Activated T-helper 2 cell treated with anti-CD3 and anti-CD28 coated beads, Interferon-gamma antibody, Interleukin-2, Interleukin-4, amounts not matched to agents 10 μg/mL and 5 μg/mL and 100 μg/mL, durations not matched to agents 14 hours and 24 hours and 36 hours (primary cell): Measurements from ENCODE around the gene XRCC3. TPM values are rescaled to one million over a fixed set of nuclear protein-coding genes. Genes with fewer than 3 reads are reported as not detected.

ENCODE experiments used
- DNase-seq: peaks from one replicate; pipeline ENCODE4 v3.0.0; 2021; ENCODE audit warnings: low spot score
- H3K27ac Mint-ChIP-seq: one replicate; pipeline ENCODE4 v1.8.0; 2021; ENCODE audit warnings: mixed read lengths
- H3K27me3 Mint-ChIP-seq: one replicate; pipeline ENCODE4 v1.8.0; 2021; ENCODE audit warnings: low read depth, mixed read lengths
- H3K36me3 Mint-ChIP-seq: one replicate; pipeline ENCODE4 v1.8.0; 2021; ENCODE audit warnings: low read depth, mixed read lengths
- H3K4me1 Mint-ChIP-seq: one replicate; pipeline ENCODE4 v1.8.0; 2021; ENCODE audit warnings: low read depth, mixed read lengths
- H3K4me3 Mint-ChIP-seq: one replicate; pipeline ENCODE4 v1.8.0; 2021; ENCODE audit warnings: low read depth, mild to moderate bottlenecking, moderate library complexity, mixed read lengths
- H3K9me3 Mint-ChIP-seq: one replicate; pipeline ENCODE4 v1.8.0; 2021; ENCODE audit warnings: mixed read lengths
- intact Hi-C: fragments of 100-400 bp; cut with micrococcal nuclease; formaldehyde crosslinking; loops from one replicate; pipeline ENCODE4 v1.15.1; 2023
- total RNA-seq: library from RNA; stranded (reverse); gene quantifications from 2 replicates; pipeline ENCODE4 v1.2.3, GENCODE V29; 2022

XRCC3 gene
- total RNA-seq, 1 donor from 2014 or later = 52.9 TPM

- DNase-seq = no peak
- Mint-ChIP-seq H3K27me3 (no peaks in the 10 kb centered on the region), H3K9me3 (no peaks in the 10 kb centered on the region), H3K27ac (no peak overlapping the region), H3K4me3 (no peak overlapping the region), H3K4me1 (no peaks in the 10 kb centered on the region), H3K36me3 (peaks cover 39% of the 10 kb centered on the region)
- intact Hi-C loops = no loop called here
Measured at GRCh38 chr14:103705118-103705503, 10.1 kb downstream of the XRCC3 start.

- no peak overlapping the region for H3K27ac Mint-ChIP-seq
- H3K4me3 Mint-ChIP-seq = no peak overlapping the region
- no peaks in the 10 kb centered on the region for H3K27me3 Mint-ChIP-seq
- intact Hi-C loops = no loop called here
- no peaks in the 10 kb centered on the region for H3K4me1 Mint-ChIP-seq
- no peaks in the 10 kb centered on the region for H3K9me3 Mint-ChIP-seq
- DNase-seq = no peak
- H3K36me3 Mint-ChIP-seq = peaks cover 40% of the 10 kb centered on the region
Measured at GRCh38 chr14:103704708-103705107, 10.5 kb downstream of the XRCC3 start.

GRCh38 chr14:103703433-103704385 lies 11.5 kb downstream of the XRCC3 start:
- Mint-ChIP-seq H3K27ac (no peak overlapping the region), H3K27me3 (no peaks in the 10 kb centered on the region), H3K36me3 (peaks cover 40% of the 10 kb centered on the region), H3K4me3 (no peak overlapping the region), H3K4me1 (no peaks in the 10 kb centered on the region), H3K9me3 (no peaks in the 10 kb centered on the region)
- intact Hi-C loops = no loop called here
- no peak for DNase-seq

GRCh38 chr14:103702497-103703432 lies 12.5 kb downstream of the XRCC3 start:
- Mint-ChIP-seq H3K27me3 (no peaks in the 10 kb centered on the region), H3K27ac (no peak overlapping the region), H3K4me3 (no peak overlapping the region), H3K9me3 (no peaks in the 10 kb centered on the region), H3K36me3 (peaks cover 32% of the 10 kb centered on the region), H3K4me1 (no peaks in the 10 kb centered on the region)
- no peak for DNase-seq
- intact Hi-C loops = no loop called here

GRCh38 chr14:103702095-103702494 lies 13.2 kb downstream of the XRCC3 start:
- intact Hi-C loops = no loop called here
- H3K4me1 Mint-ChIP-seq = no peaks in the 10 kb centered on the region
- no peak overlapping the region for H3K27ac Mint-ChIP-seq
- no peaks in the 10 kb centered on the region for H3K27me3 Mint-ChIP-seq
- H3K9me3 Mint-ChIP-seq = no peaks in the 10 kb centered on the region
- no peak for DNase-seq
- no peak overlapping the region for H3K4me3 Mint-ChIP-seq
- peaks cover 35% of the 10 kb centered on the region for H3K36me3 Mint-ChIP-seq

GRCh38 chr14:103700753-103701490 lies 14.3 kb downstream of the XRCC3 start:
- Mint-ChIP-seq H3K27ac (no peak overlapping the region), H3K4me3 (no peak overlapping the region), H3K36me3 (peaks cover 43% of the 10 kb centered on the region), H3K27me3 (no peaks in the 10 kb centered on the region), H3K9me3 (no peaks in the 10 kb centered on the region), H3K4me1 (no peaks in the 10 kb centered on the region)
- DNase-seq = no peak
- intact Hi-C loops = no loop called here

GRCh38 chr14:103699901-103700752 lies 15.1 kb downstream of the XRCC3 start:
- peaks cover 41% of the 10 kb centered on the region for H3K36me3 Mint-ChIP-seq
- no peak for DNase-seq
- no peak overlapping the region for H3K27ac Mint-ChIP-seq
- H3K9me3 Mint-ChIP-seq = no peaks in the 10 kb centered on the region
- intact Hi-C loops = no loop called here
- no peak overlapping the region for H3K4me3 Mint-ChIP-seq
- no peaks in the 10 kb centered on the region for H3K27me3 Mint-ChIP-seq
- H3K4me1 Mint-ChIP-seq = no peaks in the 10 kb centered on the region

- H3K36me3 Mint-ChIP-seq = peaks cover 42% of the 10 kb centered on the region
- no peak for DNase-seq
- no peaks in the 10 kb centered on the region for H3K27me3 Mint-ChIP-seq
- no peaks in the 10 kb centered on the region for H3K4me1 Mint-ChIP-seq
- no peaks in the 10 kb centered on the region for H3K9me3 Mint-ChIP-seq
- H3K27ac Mint-ChIP-seq = no peak overlapping the region
- H3K4me3 Mint-ChIP-seq = no peak overlapping the region
- intact Hi-C loops = no loop called here
Measured at GRCh38 chr14:103699261-103699661, 16.0 kb downstream of the XRCC3 start.

GRCh38 chr14:103698380-103699260 lies 16.6 kb downstream of the XRCC3 start:
- H3K4me1 Mint-ChIP-seq = no peaks in the 10 kb centered on the region
- DNase-seq = no peak
- no peak overlapping the region for H3K4me3 Mint-ChIP-seq
- no peaks in the 10 kb centered on the region for H3K27me3 Mint-ChIP-seq
- intact Hi-C loops = no loop called here
- no peak overlapping the region for H3K27ac Mint-ChIP-seq
- H3K36me3 Mint-ChIP-seq = peaks cover 44% of the 10 kb centered on the region
- H3K9me3 Mint-ChIP-seq = no peaks in the 10 kb centered on the region

- Mint-ChIP-seq H3K4me3 (no peak overlapping the region), H3K27me3 (no peaks in the 10 kb centered on the region), H3K4me1 (no peaks in the 10 kb centered on the region), H3K36me3 (peaks cover 39% of the 10 kb centered on the region), H3K27ac (no peak overlapping the region), H3K9me3 (no peaks in the 10 kb centered on the region)
- no peak for DNase-seq
- intact Hi-C loops = no loop called here
Measured at GRCh38 chr14:103697603-103698379, 17.5 kb downstream of the XRCC3 start.

GRCh38 chr14:103697206-103697602 lies 18.0 kb downstream of the XRCC3 start:
- Mint-ChIP-seq H3K36me3 (peaks cover 36% of the 10 kb centered on the region), H3K4me1 (no peaks in the 10 kb centered on the region), H3K27ac (no peak overlapping the region), H3K27me3 (no peaks in the 10 kb centered on the region), H3K9me3 (no peaks in the 10 kb centered on the region), H3K4me3 (no peak overlapping the region)
- DNase-seq = no peak
- intact Hi-C loops = no loop called here
